ENCODE data around the gene IMMT.

Gene IMMT

GRCh38 chr2:86233436-86233835, 38.2 kb upstream of the IMMT start:
- Histone ChIP-seq H3K4ac (ENCODE audit: low read depth in 1 of 2, low read length in 2 of 2) (no peak overlapping the region), H3K23ac (ENCODE audit: low read length in 2 of 2) (no peak overlapping the region), H4K91ac (ENCODE audit: low read length) (no peak overlapping the region), H2AK5ac (ENCODE audit: low read length, severe bottlenecking) (no peak overlapping the region), H3K79me1 (replicated peaks; ENCODE audit: low read length, poor library complexity, severe bottlenecking) (no peaks in the 10 kb centered on the region), H3K4me3 (ENCODE audit: insufficient read depth in 1 of 2, low read depth in 1 of 2, low read length in 2 of 2) (no peak overlapping the region), H2AFZ (ENCODE audit: low read depth, low read length) (no peak overlapping the region), H4K8ac (ENCODE audit: low read length) (no peak overlapping the region), H3K9me3 (ENCODE audit: control insufficient read depth, low read length) (no peaks in the 10 kb centered on the region), H3K27ac (ENCODE audit: low read length, poor library complexity, severe bottlenecking) (no peak overlapping the region), H3K14ac (ENCODE audit: low read length in 2 of 2) (no peak overlapping the region), H2BK120ac (ENCODE audit: low read depth, low read length) (no peak overlapping the region), H3K27me3 (ENCODE audit: control insufficient read depth in 1 of 2, insufficient read depth in 1 of 2, low read length in 2 of 2) (peaks cover 0 to 22% of the 10 kb centered on the region in 2 experiments), H2BK5ac (ENCODE audit: low read depth, low read length, poor library complexity, severe bottlenecking) (no peak overlapping the region), H3K4me2 (ENCODE audit: low read length, poor library complexity, severe bottlenecking) (no peak overlapping the region), H3K36me3 (ENCODE audit: control insufficient read depth in 1 of 2, insufficient read depth in 2 of 2, low read depth in 1 of 2, low read length in 2 of 2) (no peaks in the 10 kb centered on the region), H3K18ac (ENCODE audit: low read depth in 1 of 2, low read length in 2 of 2) (no peak overlapping the region), H2BK12ac (ENCODE audit: low read length in 2 of 2) (no peak overlapping the region), H2BK15ac (ENCODE audit: low read depth, poor library complexity, severe bottlenecking) (no peak overlapping the region), H3K9ac (ENCODE audit: low read length) (no peak overlapping the region), H3K4me1 (ENCODE audit: control insufficient read depth, insufficient read depth, low read depth, low read length) (no peaks in the 10 kb centered on the region)
- WGBS: 55% methylated on average over 3 of the region's 4 CpGs
- DNase-seq: no peak

DNA sequence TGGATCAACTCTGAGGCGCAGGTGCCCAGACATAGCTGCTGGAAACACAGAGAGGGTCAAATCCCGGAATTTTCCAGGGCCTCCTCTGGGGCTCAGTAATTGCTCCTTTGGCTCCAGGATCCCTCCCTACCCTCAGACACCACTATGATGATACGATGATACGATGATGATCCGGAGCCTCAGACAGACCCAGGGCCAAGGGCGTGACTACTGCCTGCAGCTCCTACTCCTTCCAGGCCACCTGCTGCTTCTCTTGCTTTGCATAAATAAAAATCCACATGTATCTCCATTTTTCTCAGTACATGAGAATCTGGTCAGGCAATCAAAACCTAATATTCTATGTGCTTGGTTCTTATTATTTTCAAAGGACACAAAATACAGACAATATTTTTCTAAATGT, 37.6 kb upstream of the IMMT start:
- Histone ChIP-seq H3K4me3 (ENCODE audit: insufficient read depth in 1 of 2, low read depth in 1 of 2, low read length in 2 of 2) (no peak overlapping the region), H2BK120ac (ENCODE audit: low read depth, low read length) (no peak overlapping the region), H3K27ac (ENCODE audit: low read length, poor library complexity, severe bottlenecking) (no peak overlapping the region), H2AFZ (ENCODE audit: low read depth, low read length) (no peak overlapping the region), H2BK5ac (ENCODE audit: low read depth, low read length, poor library complexity, severe bottlenecking) (no peak overlapping the region), H3K4me1 (ENCODE audit: control insufficient read depth, insufficient read depth, low read depth, low read length) (no peaks in the 10 kb centered on the region), H3K23ac (ENCODE audit: low read length in 2 of 2) (no peak overlapping the region), H3K9me3 (ENCODE audit: control insufficient read depth, low read length) (no peaks in the 10 kb centered on the region), H4K91ac (ENCODE audit: low read length) (no peak overlapping the region), H3K9ac (ENCODE audit: low read length) (no peak overlapping the region), H2BK15ac (ENCODE audit: low read depth, poor library complexity, severe bottlenecking) (no peak overlapping the region), H3K4me2 (ENCODE audit: low read length, poor library complexity, severe bottlenecking) (no peak overlapping the region), H3K79me1 (replicated peaks; ENCODE audit: low read length, poor library complexity, severe bottlenecking) (no peaks in the 10 kb centered on the region), H2AK5ac (ENCODE audit: low read length, severe bottlenecking) (no peak overlapping the region), H3K18ac (ENCODE audit: low read depth in 1 of 2, low read length in 2 of 2) (no peak overlapping the region), H3K36me3 (ENCODE audit: control insufficient read depth in 1 of 2, insufficient read depth in 2 of 2, low read depth in 1 of 2, low read length in 2 of 2) (no peaks in the 10 kb centered on the region), H2BK12ac (ENCODE audit: low read length in 2 of 2) (no peak overlapping the region), H3K4ac (ENCODE audit: low read depth in 1 of 2, low read length in 2 of 2) (no peak overlapping the region), H3K14ac (ENCODE audit: low read length in 2 of 2) (no peak overlapping the region), H3K27me3 (ENCODE audit: control insufficient read depth in 1 of 2, insufficient read depth in 1 of 2, low read length in 2 of 2) (peaks cover 0 to 19% of the 10 kb centered on the region in 2 experiments), H4K8ac (ENCODE audit: low read length) (no peak overlapping the region)
- DNase-seq: no peak
- WGBS: 89% methylated on average over 6 of the region's 6 CpGs

DNA sequence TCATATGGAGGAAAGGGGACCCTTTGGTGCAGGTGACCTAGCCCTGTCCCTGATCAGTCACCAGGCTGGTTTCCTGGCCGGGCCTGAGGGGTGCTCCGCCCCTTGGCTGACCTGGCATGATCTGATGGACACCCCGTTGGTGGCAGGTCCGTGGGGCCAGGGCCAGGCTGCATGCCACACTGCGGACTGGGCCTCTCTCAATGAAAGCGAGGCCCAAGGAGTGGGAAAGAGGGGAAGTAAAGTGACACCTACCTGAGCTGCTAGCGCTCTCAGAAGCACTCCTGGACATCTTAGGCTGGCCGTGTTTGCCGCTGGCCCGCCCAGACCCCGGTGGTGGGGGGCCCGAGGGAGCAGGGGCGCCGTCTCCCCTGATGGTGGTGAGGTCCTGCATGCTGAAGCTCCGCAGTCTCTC, 37.1 kb upstream of the IMMT start:
- Histone ChIP-seq H3K9me3 (ENCODE audit: control insufficient read depth, low read length) (no peaks in the 10 kb centered on the region), H3K9ac (ENCODE audit: low read length) (no peak overlapping the region), H2BK5ac (ENCODE audit: low read depth, low read length, poor library complexity, severe bottlenecking) (no peak overlapping the region), H3K27me3 (ENCODE audit: control insufficient read depth in 1 of 2, insufficient read depth in 1 of 2, low read length in 2 of 2) (peaks cover 0 to 19% of the 10 kb centered on the region in 2 experiments), H3K4me1 (ENCODE audit: control insufficient read depth, insufficient read depth, low read depth, low read length) (no peaks in the 10 kb centered on the region), H2BK120ac (ENCODE audit: low read depth, low read length) (no peak overlapping the region), H3K14ac (ENCODE audit: low read length in 2 of 2) (no peak overlapping the region), H2AK5ac (ENCODE audit: low read length, severe bottlenecking) (no peak overlapping the region), H3K4me2 (ENCODE audit: low read length, poor library complexity, severe bottlenecking) (no peak overlapping the region), H3K4ac (ENCODE audit: low read depth in 1 of 2, low read length in 2 of 2) (no peak overlapping the region), H3K23ac (ENCODE audit: low read length in 2 of 2) (no peak overlapping the region), H3K36me3 (ENCODE audit: control insufficient read depth in 1 of 2, insufficient read depth in 2 of 2, low read depth in 1 of 2, low read length in 2 of 2) (no peaks in the 10 kb centered on the region), H3K18ac (ENCODE audit: low read depth in 1 of 2, low read length in 2 of 2) (no peak overlapping the region), H3K27ac (ENCODE audit: low read length, poor library complexity, severe bottlenecking) (no peak overlapping the region), H4K8ac (ENCODE audit: low read length) (no peak overlapping the region), H3K4me3 (ENCODE audit: insufficient read depth in 1 of 2, low read depth in 1 of 2, low read length in 2 of 2) (no peak overlapping the region), H2AFZ (ENCODE audit: low read depth, low read length) (no peak overlapping the region), H2BK15ac (ENCODE audit: low read depth, poor library complexity, severe bottlenecking) (peak overlapping the region; percentile 13), H2BK12ac (ENCODE audit: low read length in 2 of 2) (no peak overlapping the region), H3K79me1 (replicated peaks; ENCODE audit: low read length, poor library complexity, severe bottlenecking) (no peaks in the 10 kb centered on the region), H4K91ac (ENCODE audit: low read length) (no peak overlapping the region)
- DNase-seq: no peak
- 86% methylated on average over 15 of the region's 15 CpGs for whole genome bisulfite sequencing

- Histone ChIP-seq H3K4me1 (ENCODE audit: control insufficient read depth, insufficient read depth, low read depth, low read length) (no peaks in the 10 kb centered on the region), H2BK120ac (ENCODE audit: low read depth, low read length) (no peak overlapping the region), H4K91ac (ENCODE audit: low read length) (no peak overlapping the region), H3K9me3 (ENCODE audit: control insufficient read depth, low read length) (no peaks in the 10 kb centered on the region), H3K4me3 (ENCODE audit: insufficient read depth in 1 of 2, low read depth in 1 of 2, low read length in 2 of 2) (no peak overlapping the region), H2AFZ (ENCODE audit: low read depth, low read length) (no peak overlapping the region), H3K23ac (ENCODE audit: low read length in 2 of 2) (no peak overlapping the region), H3K18ac (ENCODE audit: low read depth in 1 of 2, low read length in 2 of 2) (no peak overlapping the region), H3K9ac (ENCODE audit: low read length) (no peak overlapping the region), H2BK15ac (ENCODE audit: low read depth, poor library complexity, severe bottlenecking) (no peak overlapping the region), H2BK12ac (ENCODE audit: low read length in 2 of 2) (no peak overlapping the region), H3K79me1 (replicated peaks; ENCODE audit: low read length, poor library complexity, severe bottlenecking) (no peaks in the 10 kb centered on the region), H3K4ac (ENCODE audit: low read depth in 1 of 2, low read length in 2 of 2) (no peak overlapping the region), H3K4me2 (ENCODE audit: low read length, poor library complexity, severe bottlenecking) (no peak overlapping the region), H2BK5ac (ENCODE audit: low read depth, low read length, poor library complexity, severe bottlenecking) (no peak overlapping the region), H3K27ac (ENCODE audit: low read length, poor library complexity, severe bottlenecking) (no peak overlapping the region), H3K27me3 (ENCODE audit: control insufficient read depth in 1 of 2, insufficient read depth in 1 of 2, low read length in 2 of 2) (peaks cover 0 to 19% of the 10 kb centered on the region in 2 experiments), H4K8ac (ENCODE audit: low read length) (no peak overlapping the region), H2AK5ac (ENCODE audit: low read length, severe bottlenecking) (no peak overlapping the region), H3K36me3 (ENCODE audit: control insufficient read depth in 1 of 2, insufficient read depth in 2 of 2, low read depth in 1 of 2, low read length in 2 of 2) (no peaks in the 10 kb centered on the region), H3K14ac (ENCODE audit: low read length in 2 of 2) (no peak overlapping the region)
- WGBS: 86% methylated on average over 13 of the region's 13 CpGs
- DNase-seq: no peak
Measured at GRCh38 chr2:86231680-86232372, 36.6 kb upstream of the IMMT start.
